Fibroblast of lung (primary cell): ENCODE results near the gene PNMA6E. TPM values are rescaled to one million over a fixed set of nuclear protein-coding genes. Genes with fewer than 3 reads are reported as not detected.

Experiments
- DNase-seq, 2 donors: peaks; one replicate each; pipeline versions ENCODE4 v3.0.0 to v3.0.0-alpha.2; 2010; ENCODE audit warnings: low read depth in 2 of 2
- H2AFZ ChIP-seq: 2 replicates; pipeline ENCODE4 v1.5.1; 2012; ENCODE audit warnings: low read length, control low read depth, inconsistent platforms
- H3K27ac ChIP-seq: 2 replicates; pipeline ENCODE4 v1.5.1; 2011; ENCODE audit warnings: low read length, control low read depth; ENCODE audit not compliant: insufficient read depth
- H3K27me3 ChIP-seq: 2 replicates; pipeline ENCODE4 v1.5.1; 2011; ENCODE audit warnings: mild to moderate bottlenecking, low read length; ENCODE audit not compliant: control insufficient read depth, insufficient read depth
- H3K36me3 ChIP-seq: 2 replicates; pipeline ENCODE4 v1.5.1; 2011; ENCODE audit warnings: low read length; ENCODE audit not compliant: control insufficient read depth, insufficient read depth
- H3K4me1 ChIP-seq: 2 replicates; pipeline ENCODE4 v1.5.1; 2011; ENCODE audit warnings: low read length; ENCODE audit not compliant: control insufficient read depth, insufficient read depth; ENCODE audit errors: extremely low read depth
- H3K4me2 ChIP-seq: 2 replicates; pipeline ENCODE4 v1.5.1; 2011; ENCODE audit warnings: low read length, control low read depth; ENCODE audit not compliant: insufficient read depth; ENCODE audit errors: extremely low read depth
- H3K4me3 ChIP-seq, 4 experiments: fragments of 200-600 bp in 1 of 4; sonication (generic) in 1 of 4; replicated peaks in 1 of 4; 2 replicates each; pipeline ENCODE4 v1.5.1; 2011 to 2016; ENCODE audit warnings: low read length in 4 of 4, low read depth in 3 of 4, mild to moderate bottlenecking in 3 of 4, control low read depth in 2 of 4, inconsistent platforms in 1 of 4, mixed read lengths in 1 of 4; ENCODE audit not compliant: insufficient read depth in 1 of 4; ENCODE audit errors: control extremely low read depth in 1 of 4
- H3K79me2 ChIP-seq: 2 replicates; pipeline ENCODE4 v1.5.1; 2012; ENCODE audit warnings: mild to moderate bottlenecking, low read length, inconsistent platforms; ENCODE audit not compliant: control insufficient read depth, insufficient read depth
- H3K9ac ChIP-seq: 2 replicates; pipeline ENCODE4 v1.5.1; 2011; ENCODE audit warnings: mild to moderate bottlenecking, low read length, control low read depth; ENCODE audit not compliant: insufficient read depth
- H3K9me3 ChIP-seq: 2 replicates; pipeline ENCODE4 v1.5.1; 2012; ENCODE audit warnings: low read depth, low read length; ENCODE audit not compliant: control insufficient read depth, insufficient read depth
- H4K20me1 ChIP-seq: 2 replicates; pipeline ENCODE4 v1.5.1; 2011; ENCODE audit warnings: low read length; ENCODE audit not compliant: control insufficient read depth, insufficient read depth; ENCODE audit errors: extremely low read depth
- EZH2 ChIP-seq: IDR thresholded peaks from 2 replicates; pipeline ENCODE4 v1.5.1; 2012; ENCODE audit warnings: low read length, control low read depth, mild to moderate bottlenecking; ENCODE audit errors: missing control alignments
- polyA plus RNA-seq, 2 donors: library from polyadenylated mRNA; depleted of rRNA in 1 of 2; stranded (reverse) in 1 of 2; unstranded in 1 of 2; fragments of >200 nt; gene quantifications; 2 replicates each; pipeline ENCODE4 v1.2.1, GENCODE V29; 2011 to 2012; ENCODE audit warnings: missing spikeins in 1 of 2
- total RNA-seq: library from RNA; depleted of rRNA; stranded (reverse); fragments of >200 nt; gene quantifications from 2 replicates; pipeline ENCODE4 v1.2.1, GENCODE V29; 2014
- TF ChIP-seq, protein P1 (sequence below), 2 donors: IDR thresholded peaks in 1 of 2; conservative IDR thresholded peaks in 1 of 2; 1 replicate in 1 of 2; 2 replicates in 1 of 2; pipeline ENCODE4 v1.5.1; 2011 to 2012; ENCODE audit warnings: low read length in 2 of 2, control low read depth in 1 of 2, inconsistent platforms in 1 of 2, low read depth in 1 of 2, mild to moderate bottlenecking in 1 of 2

PNMA6E gene
- total and polyA plus RNA-seq, 2 donors (not counting 1 experiment from before 2014, with no cell fraction given) = not detected

DNA sequence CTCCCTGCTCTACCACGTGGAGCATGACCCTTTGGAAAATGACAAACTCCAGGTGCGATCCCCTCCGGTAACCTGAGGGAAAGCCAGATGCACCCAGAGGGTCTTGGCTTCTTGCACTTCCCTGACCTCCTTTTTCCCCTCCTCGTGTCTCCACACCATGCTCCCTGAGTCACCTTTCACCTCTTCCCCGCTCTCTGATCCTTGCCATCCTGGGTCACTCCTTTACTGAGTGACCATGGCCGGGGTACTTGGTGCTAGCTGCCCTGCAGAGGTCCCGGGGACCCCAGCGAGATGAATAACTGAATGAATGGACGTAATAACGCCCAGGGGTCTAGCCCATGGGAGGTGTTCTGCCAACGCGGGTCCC, 9.7 kb upstream of the PNMA6E start:
- Histone ChIP-seq H3K27me3 (peaks cover 5% of the 10 kb centered on the region), H3K4me1 (no peaks in the 10 kb centered on the region), H2AFZ (no peak overlapping the region), H3K36me3 (no peaks in the 10 kb centered on the region), H3K4me2 (no peak overlapping the region), H4K20me1 (no peaks in the 10 kb centered on the region), H3K27ac (no peak overlapping the region), H3K9ac (no peak overlapping the region), H3K79me2 (no peaks in the 10 kb centered on the region), H3K4me3 (peak overlapping the region in 1 of 4 experiments; percentile 7), H3K9me3 (no peaks in the 10 kb centered on the region)
- no peak for TF ChIP-seq EZH2
- TF ChIP-seq, protein P1, sequence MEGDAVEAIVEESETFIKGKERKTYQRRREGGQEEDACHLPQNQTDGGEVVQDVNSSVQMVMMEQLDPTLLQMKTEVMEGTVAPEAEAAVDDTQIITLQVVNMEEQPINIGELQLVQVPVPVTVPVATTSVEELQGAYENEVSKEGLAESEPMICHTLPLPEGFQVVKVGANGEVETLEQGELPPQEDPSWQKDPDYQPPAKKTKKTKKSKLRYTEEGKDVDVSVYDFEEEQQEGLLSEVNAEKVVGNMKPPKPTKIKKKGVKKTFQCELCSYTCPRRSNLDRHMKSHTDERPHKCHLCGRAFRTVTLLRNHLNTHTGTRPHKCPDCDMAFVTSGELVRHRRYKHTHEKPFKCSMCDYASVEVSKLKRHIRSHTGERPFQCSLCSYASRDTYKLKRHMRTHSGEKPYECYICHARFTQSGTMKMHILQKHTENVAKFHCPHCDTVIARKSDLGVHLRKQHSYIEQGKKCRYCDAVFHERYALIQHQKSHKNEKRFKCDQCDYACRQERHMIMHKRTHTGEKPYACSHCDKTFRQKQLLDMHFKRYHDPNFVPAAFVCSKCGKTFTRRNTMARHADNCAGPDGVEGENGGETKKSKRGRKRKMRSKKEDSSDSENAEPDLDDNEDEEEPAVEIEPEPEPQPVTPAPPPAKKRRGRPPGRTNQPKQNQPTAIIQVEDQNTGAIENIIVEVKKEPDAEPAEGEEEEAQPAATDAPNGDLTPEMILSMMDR (conservative IDR thresholded peaks at IDR 0.05 in 1 of 2, IDR thresholded peaks at IDR 0.05 in 1 of 2; ENCODE audit: low read depth in 1 of 2, low read length in 2 of 2) = no peak
- no peak for DNase-seq

DNA sequence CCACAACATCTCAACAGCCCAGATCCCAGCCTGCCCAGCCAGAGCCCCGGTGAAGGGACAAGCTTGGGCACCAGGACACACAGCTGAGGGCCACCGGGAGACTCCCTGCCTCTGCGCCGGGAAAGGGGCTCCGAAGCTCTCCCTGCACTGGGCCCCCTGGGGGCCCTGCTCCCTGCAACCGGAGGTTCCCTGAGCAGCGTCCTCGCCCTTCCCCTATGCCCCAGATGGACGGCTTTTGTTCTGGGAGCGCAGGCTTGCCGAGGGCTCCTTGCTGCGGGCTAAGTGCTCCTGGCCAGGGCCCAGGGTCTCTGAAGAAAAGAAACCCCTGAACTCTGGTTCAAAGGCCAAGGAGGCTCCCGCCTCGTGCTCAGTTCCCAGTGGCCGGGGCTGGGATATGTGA, 9.2 kb upstream of the PNMA6E start:
- Histone ChIP-seq H4K20me1 (no peaks in the 10 kb centered on the region), H3K9me3 (no peaks in the 10 kb centered on the region), H3K79me2 (no peaks in the 10 kb centered on the region), H3K4me3 (no peak overlapping the region), H2AFZ (no peak overlapping the region), H3K27me3 (peaks cover 5% of the 10 kb centered on the region), H3K27ac (no peak overlapping the region), H3K4me2 (no peak overlapping the region), H3K4me1 (no peaks in the 10 kb centered on the region), H3K36me3 (no peaks in the 10 kb centered on the region), H3K9ac (no peak overlapping the region)
- TF ChIP-seq, protein P1 (conservative IDR thresholded peaks at IDR 0.05 in 1 of 2, IDR thresholded peaks at IDR 0.05 in 1 of 2; ENCODE audit: low read depth in 1 of 2, low read length in 2 of 2) = no peak
- no peak for TF ChIP-seq EZH2
- DNase-seq = no peak

GRCh38 chrX:153409414-153410101, 8.4 kb upstream of the PNMA6E start:
- H3K27me3 ChIP-seq = peaks cover 5% of the 10 kb centered on the region
- H3K9me3 ChIP-seq = no peaks in the 10 kb centered on the region
- no peak overlapping the region for H2AFZ ChIP-seq
- no peaks in the 10 kb centered on the region for H3K4me1 ChIP-seq
- H3K4me3 ChIP-seq = no peak overlapping the region
- no peak for DNase-seq
- H3K36me3 ChIP-seq = no peaks in the 10 kb centered on the region
- TF ChIP-seq EZH2 = no peak
- TF ChIP-seq, protein P1 (conservative IDR thresholded peaks at IDR 0.05 in 1 of 2, IDR thresholded peaks at IDR 0.05 in 1 of 2; ENCODE audit: low read depth in 1 of 2, low read length in 2 of 2) = no peak
- H3K79me2 ChIP-seq = no peaks in the 10 kb centered on the region
- H3K4me2 ChIP-seq = no peak overlapping the region
- no peak overlapping the region for H3K27ac ChIP-seq
- no peak overlapping the region for H3K9ac ChIP-seq
- no peaks in the 10 kb centered on the region for H4K20me1 ChIP-seq
